HG02981 (cell line): Measurements from ENCODE around the gene DYSF.
"Not testable (repeated sequence)": the region's sequence is repeated elsewhere in the genome, so short reads cannot be mapped to it uniquely, and the experiment has no call there.

ENCODE experiments used
- ATAC-seq: cut with Tn5 transposase; IDR thresholded peaks from one replicate; pipeline ENCODE4 v1.9.1; 2021; ENCODE audit warnings: mild to moderate bottlenecking, moderate library complexity; ENCODE audit not compliant: unreplicated experiment

DYSF gene

DNA sequence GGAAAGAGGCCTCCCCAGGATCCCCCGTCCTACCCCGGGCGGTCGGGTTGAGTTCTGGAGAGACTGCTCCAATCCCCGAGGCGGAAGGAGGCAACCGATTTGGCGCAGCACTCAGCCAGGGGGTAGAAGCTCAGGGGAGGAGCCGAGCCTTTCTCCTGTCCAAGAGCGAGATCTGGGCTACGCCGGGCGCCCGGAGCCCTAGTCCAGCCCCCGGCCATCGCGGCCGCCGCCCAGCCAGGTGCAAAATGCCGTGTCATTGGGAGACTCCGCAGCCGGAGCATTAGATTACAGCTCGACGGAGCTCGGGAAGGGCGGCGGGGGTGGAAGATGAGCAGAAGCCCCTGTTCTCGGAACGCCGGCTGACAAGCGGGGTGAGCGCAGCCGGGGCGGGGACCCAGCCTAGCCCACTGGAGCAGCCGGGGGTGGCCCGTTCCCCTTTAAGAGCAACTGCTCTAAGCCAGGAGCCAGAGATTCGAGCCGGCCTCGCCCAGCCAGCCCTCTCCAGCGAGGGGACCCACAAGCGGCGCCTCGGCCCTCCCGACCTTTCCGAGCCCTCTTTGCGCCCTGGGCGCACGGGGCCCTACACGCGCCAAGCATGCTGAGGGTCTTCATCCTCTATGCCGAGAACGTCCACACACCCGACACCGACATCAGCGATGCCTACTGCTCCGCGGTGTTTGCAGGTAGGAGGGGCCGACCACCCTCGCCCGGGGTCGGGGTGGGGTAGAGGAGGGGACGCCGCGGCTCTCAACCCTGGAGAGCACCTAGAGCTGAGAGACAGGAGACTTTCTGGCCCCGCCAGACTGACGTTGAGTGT is at the start of gene DYSF:
Gene DYSF (plus strand): TSS at position 158 of the 817 bp plus-strand sequence.
- ATAC-seq: no peak

DNA sequence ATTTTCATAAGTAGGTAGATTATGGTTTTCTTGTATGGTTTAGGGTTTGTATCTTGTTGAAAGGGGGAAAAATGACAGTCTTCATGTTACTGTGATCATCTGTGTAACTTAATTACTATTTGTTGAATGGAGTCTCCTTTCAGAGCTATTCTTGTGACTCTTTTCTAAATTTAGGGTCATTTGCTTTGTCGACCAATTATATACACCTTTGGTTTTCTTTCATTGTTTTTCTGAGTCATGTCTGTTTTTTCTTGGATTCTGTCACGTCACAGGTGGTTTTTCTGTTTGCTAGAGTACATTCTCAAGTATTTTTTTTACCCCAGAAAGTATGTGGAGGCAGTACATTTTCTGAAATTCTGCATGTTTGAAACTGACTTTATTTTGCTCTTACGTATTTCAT is 43.8 kb upstream of the DYSF start:
- no peak for ATAC-seq

GRCh38 chr2:71410696-71411095 is 42.7 kb upstream of the DYSF start:
- no peak for ATAC-seq

DNA sequence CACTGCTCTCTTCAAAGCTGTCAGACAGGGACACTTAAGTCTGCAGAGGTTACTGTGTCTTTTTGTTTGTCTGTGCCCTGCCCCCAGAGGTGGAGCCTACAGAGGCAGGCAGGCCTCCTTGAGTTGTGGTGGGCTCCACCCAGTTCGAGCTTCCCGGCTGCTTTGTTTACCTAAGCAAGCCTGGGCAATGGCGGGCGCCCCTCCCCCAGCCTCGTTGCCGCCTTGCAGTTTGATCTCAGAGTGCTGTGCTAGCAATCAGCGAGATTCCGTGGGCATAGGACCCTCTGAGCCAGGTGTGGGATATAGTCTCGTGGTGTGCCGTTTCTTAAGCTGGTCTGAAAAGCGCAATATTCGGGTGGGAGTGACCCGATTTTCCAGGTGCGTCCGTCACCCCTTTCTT is 36.5 kb upstream of the DYSF start:
- not testable (repeated sequence) for ATAC-seq

GRCh38 chr2:71417300-71418202 is 35.8 kb upstream of the DYSF start:
- no peak for ATAC-seq

GRCh38 chr2:71419145-71419544 is 34.2 kb upstream of the DYSF start:
- ATAC-seq: no peak

DNA sequence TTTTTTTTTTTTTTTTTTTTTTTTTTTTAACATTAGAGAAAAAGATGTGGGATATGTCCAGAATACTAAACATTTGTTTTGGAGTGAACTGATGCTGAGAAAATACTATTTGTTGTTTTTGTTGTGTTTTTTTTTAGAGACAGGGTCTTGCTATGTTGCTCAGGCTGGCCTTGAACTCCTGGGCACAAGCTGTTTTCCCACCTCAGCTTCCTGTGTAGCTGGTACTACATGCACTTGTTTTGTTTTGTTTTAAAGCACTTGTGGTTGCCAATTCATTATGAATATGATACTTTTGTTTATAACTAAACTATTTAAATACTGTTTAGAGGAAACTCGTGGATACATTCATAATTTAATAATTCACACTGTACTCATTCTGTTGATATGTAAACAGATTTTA is 33.4 kb upstream of the DYSF start:
- ATAC-seq: no peak

DNA sequence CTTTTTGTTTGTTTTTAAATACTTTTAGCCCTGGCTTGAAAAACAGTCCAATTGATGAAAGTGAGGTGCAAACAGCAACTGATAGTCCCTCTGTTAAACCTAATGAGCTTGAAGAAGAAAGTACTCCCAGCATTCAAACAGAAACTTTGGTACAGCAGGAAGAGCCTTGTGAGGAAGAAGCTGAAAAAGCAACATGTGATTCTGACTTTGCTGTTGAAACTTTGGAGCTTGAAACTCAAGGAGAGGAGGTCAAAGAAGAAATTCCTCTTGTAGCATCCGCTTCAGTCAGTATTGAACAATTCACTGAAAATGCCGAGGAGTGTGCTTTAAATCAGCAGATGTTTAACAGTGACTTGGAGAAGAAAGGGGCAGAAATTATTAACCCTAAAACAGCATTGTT is 30.6 kb upstream of the DYSF start:
- no peak for ATAC-seq

DNA sequence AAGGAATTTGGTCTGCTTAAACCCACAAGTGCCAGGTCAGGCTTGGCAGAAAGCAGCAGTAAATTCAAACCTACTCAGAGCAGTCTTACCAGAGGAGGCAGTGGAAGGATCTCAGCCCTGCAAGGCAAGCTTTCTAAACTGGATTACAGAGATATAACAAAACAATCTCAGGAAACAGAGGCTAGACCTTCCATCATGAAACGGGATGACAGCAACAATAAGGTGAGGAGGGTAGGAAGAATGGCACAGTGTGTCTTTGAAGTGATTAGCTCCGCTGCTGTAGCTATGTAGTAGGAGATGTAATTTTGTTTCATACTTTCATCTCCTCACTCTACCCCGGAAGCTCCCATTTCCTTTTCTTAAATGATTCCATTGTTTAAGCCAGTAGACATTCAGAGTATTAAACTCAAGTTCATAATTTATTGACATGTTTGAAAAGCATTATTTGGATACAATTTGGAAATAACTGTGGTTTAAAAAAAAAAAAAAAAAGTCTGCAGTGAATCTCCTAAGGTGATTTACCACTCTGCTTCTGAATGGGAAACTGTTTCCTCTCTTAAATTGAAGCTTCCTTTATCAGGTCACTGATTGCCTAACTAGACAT is 29.4 kb upstream of the DYSF start:
- no peak for ATAC-seq

DNA sequence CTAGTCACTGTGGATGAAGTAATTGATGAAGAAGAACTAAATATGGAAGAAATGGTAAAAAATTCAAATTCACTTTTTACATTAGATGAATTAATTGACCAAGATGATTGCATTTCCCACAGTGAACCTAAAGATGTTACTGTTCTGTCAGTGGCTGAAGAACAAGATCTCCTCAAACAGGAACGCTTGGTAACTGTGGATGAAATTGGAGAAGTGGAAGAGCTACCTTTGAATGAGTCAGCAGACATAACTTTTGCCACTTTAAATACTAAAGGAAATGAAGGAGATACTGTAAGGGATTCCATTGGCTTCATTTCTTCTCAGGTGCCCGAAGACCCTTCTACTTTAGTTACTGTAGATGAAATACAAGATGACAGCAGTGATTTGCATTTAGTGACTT is 26.6 kb upstream of the DYSF start:
- ATAC-seq: no peak

GRCh38 chr2:71428472-71429383 is 24.6 kb upstream of the DYSF start:
- ATAC-seq: no peak

GRCh38 chr2:71445142-71445541 is 8.2 kb upstream of the DYSF start:
- not testable (repeated sequence) for ATAC-seq

- no peak for ATAC-seq
Observed at GRCh38 chr2:71446505-71446904, 6.9 kb upstream of the DYSF start.

DNA sequence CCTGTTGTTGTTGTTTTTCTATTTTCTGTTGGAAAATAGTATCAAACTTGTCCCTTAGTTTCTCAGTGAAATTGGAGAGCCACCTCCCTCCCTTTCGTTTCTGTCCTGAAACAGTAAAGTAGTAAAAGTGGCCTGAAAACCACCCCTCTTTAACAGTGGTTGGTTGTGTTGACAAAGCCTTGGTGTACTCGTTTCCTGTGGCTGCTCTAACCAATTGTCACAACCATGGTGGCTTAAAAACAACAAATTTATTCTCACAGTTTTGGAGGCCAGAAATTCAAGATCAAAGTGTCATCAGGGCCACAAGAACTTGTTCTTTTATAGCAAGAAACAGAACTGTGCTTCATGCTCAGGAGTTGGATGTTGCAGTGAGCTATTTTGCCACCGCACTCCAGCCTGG is 4.0 kb upstream of the DYSF start:
- no peak for ATAC-seq

DNA sequence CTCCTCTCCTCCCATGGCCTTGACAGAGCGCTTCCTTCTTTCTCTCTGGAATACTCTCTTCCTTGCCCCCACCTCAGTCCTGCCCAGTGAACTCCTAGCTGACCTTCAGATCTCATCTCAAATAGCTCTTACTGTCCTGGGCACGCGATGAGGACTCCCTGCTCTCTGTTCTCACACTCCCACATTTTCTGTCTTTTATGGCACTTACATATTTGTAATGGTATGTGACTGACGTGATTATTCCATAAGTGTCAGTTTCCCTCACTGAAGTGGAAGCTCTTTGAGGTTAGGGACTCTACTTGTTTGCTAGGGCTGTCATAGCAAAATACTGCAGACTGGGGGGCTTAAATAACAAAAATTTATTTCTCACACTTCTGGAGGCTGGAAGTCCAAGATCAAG is 1.7 kb upstream of the DYSF start:
- no peak for ATAC-seq

DNA sequence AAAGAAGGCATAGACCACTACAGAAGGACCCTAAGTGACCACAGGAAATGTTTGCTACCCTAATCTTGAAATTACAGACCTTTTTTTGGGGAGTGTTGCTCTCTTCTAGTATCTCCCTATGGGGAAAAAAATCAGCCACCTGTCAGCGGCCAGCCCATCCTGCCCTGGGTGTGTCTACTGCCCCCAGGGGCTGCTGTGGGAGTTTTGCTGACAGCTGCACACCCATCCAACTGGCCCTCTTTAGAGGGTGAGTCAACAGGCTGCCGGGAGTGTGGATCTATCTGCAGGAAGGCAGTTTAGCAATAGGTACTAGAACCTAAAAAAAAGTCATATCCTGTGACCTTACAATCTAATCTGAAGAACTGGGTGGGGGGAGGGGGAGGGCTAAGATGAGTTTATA is 796 bp upstream of the DYSF start:
- peak; percentile 61 for ATAC-seq

GRCh38 chr2:71454221-71455010 is 1.1 kb downstream of the DYSF start:
- ATAC-seq: no peak

DNA sequence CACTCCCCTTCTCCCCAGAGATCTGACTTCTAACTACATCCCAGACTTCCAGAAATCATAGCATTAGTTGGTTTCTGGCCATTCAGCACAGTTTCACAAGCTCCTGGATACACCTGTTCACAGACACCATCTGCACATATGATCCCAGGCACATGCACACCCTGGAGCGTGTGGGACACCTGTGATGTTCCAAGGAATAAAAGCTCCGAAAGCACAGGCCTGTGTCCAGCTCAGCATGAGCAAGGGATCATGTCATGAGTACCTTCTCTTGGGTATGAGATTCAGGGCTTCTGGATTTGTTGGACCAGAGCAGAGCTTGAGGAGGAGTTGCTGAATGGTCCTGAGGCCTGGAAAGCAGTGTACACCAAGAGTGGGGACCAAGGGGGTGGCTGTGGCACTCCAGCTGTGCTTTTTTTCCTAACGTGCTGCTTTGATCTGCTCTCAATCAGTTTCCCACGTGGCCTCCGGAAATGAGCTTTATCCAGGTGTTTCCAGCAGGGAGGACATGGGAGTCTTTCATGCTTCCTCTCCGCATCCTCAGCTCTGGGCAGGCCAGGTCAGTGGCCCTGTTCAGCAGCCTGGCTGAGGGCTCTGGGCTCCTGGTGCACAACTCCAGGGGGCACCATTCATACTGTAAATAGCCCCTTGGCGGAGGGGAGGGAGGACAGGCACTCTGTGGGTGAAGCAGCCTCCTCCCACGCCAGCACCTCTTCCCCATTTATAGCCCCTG is 1.8 kb downstream of the DYSF start:
- no peak for ATAC-seq
